ENCODE results near the gene CACNA1E.
"Not testable (repeated sequence)": the region's sequence is repeated elsewhere in the genome, so short reads cannot be mapped to it uniquely, and the experiment has no call there.

The CACNA1E gene

GRCh38 chr1:181514298-181515290, 31.3 kb downstream of the CACNA1E start:
- DNase-seq = peak in 22 of 56 donors; percentile 7 to 77 (median 42)

DNA sequence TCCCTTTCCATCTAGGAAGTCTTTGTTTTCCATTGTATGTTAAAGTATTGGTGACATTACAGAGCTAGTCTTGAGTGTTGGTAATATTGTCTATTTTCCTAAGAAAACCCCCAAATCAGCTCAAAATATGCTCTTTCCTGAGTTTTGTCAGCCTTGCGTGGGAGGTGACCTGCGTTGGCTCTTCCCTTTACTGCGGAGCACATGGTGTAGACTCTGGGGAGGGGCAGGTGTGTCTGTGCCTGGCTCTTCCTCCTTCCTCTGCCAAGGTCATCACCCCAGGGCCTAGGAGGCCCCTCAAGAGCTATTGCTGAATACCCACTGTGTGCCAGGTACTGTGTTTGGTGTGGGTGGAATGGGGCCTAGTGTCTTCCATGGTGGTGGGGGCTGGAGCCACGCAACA, 33.4 kb downstream of the CACNA1E start:
- peak in 1 of 56 donors; percentile 13 for DNase-seq

- no peak for DNase-seq
These were observed 34.0 kb downstream of the CACNA1E start for GRCh38 chr1:181517181-181517875.

DNA sequence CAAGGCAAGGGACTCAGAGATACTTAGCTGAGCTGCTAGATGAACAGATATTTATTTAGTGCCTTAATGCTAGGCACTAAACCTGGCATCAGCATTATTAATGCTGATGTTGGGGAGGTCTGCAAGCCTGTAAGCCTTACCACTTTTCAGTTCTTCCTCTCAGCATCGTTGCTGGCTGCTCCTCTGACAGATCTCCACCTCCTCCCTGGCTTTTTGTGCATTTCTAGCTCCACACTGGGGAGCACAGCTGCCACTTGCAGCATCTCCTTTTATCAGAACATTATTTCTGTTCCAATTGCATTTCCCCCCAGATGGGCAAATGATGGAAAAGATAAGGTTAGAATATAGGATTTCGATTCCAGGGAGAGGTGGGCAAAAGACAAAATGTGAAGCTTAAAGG, 34.8 kb downstream of the CACNA1E start:
- peak in 5 of 56 donors; percentile 15 to 37 (median 29) for DNase-seq

- no peak for DNase-seq
These were observed 39.5 kb downstream of the CACNA1E start for GRCh38 chr1:181522864-181523263.

DNA sequence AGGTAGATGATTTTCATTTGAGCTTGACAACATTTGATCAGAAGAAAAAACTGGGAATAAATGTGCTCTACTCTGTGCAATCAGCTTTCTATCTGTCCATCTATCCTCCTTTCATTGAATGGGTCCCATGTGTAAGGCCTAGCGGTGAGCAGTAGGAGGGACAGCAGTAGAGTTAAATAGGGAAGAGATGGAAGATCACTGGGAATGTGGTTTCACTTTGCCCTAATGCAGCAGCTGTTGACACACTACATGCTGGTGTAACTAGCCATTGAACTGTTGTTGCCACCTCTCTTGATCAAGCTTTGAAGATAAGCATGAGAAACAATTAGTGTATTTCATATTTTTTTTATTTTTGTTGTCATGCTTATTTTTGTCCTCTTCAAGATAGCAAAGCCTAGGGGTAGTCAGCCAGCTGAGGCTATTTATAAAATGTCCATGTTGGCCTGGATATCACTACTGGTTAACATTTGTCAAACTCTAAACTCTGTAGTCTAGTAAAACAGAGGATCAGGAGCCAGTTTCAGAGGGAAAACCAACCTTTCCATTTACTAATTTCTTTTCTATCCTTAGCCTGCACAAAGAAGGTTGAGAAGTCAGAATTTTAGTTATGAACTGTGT, 41.9 kb downstream of the CACNA1E start:
- DNase-seq = no peak

DNA sequence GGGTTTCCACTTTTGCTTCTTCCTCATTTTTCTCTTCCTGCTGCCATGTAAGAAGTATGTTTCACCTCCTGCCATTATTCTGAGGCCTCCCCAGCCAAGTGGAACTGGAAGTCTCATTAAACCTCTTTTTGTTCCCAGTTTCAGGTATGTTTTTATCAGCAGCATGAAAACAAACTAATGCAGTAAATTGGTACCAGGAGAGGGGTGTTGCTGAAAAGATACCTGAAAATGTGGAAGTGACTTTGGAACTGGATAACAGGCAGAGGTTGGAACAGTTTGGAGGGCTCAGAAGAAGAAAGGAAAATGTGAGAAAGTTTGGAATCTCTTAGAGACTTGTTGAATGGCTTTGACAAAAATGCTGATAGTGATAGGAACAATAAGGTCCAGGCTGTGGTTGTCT, 44.9 kb downstream of the CACNA1E start:
- not testable (repeated sequence) for DNase-seq

DNA sequence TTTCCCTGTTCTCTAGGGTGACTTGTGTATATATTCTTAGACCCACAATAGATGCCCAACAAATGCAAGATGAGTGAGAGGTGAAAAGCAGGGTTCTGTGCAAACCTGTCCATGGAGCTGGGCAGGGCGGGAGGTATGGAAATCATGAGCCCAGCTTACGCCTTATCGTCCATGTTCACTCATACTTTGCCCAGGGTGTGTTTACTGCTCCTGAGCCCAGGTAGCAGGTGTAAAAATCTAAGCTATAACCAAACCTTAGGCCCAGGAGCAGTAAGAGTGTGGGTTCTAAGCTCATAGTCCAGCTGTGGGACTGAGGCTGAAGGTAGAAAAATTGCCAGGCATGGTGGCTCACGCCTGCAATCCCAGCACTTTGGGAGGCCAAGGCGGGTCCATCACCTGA, 48.1 kb downstream of the CACNA1E start:
- DNase-seq = no peak

GRCh38 chr1:181531951-181532600, 48.8 kb downstream of the CACNA1E start:
- no peak for DNase-seq

DNA sequence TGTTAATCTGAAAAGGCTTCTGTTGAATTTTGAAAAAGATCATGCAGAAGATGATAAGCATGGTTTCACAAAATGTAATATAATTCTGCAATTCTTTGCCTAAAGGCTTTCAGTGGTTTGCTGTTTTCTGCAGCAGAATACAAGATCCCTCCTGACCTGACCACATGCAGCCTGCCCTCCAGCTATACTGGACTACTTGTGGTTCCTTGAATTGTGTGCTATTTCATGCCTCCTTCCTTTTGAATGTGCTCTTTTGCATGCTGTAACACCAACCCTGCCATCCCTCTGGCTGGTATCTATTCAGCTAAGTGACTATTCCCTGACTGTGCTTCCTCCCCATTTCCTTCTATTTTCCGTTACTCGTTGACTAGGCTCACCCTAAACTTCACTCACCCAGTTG, 55.5 kb downstream of the CACNA1E start:
- DNase-seq = no peak

DNA sequence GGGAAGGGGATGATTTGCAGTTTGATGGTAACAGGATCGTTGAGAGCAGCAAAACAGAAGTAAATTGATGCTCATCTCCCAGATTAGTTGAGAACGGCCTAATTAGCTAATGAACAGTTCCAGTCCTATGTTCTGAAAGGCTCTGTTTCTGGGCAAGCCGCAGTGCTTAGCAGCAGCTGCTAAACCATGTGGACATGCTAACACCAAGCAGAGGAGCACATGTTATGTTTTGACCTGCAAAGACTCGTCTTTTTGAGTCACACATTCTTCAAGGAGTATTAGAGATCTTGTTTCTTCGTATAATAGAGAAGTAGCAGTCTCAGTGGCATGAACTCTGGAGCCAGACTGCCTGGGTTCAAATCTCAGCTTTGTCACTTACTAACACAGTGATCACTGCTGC, 58.1 kb downstream of the CACNA1E start:
- no peak for DNase-seq

GRCh38 chr1:181541947-181542346, 58.6 kb downstream of the CACNA1E start:
- no peak for DNase-seq

DNA sequence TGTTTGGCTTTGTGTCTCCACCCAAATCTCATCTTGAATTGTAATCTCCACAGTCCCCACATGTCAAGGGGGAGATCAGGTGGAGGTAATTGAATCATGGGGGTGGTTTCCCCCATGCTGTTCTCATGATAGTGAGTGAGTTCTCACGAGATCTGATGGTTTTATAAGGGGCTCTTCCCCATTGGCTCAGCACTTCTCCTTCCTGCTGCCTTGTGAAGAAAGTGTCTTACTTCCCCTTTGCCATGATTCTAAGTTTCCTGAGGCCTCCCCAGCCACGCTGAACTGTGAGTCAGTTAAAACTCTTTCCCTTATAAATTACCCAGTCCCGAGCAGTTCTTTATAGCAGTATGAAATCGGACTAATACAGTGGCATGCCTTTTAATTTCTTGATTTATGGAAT, 59.1 kb downstream of the CACNA1E start:
- DNase-seq = not testable (repeated sequence)

DNA sequence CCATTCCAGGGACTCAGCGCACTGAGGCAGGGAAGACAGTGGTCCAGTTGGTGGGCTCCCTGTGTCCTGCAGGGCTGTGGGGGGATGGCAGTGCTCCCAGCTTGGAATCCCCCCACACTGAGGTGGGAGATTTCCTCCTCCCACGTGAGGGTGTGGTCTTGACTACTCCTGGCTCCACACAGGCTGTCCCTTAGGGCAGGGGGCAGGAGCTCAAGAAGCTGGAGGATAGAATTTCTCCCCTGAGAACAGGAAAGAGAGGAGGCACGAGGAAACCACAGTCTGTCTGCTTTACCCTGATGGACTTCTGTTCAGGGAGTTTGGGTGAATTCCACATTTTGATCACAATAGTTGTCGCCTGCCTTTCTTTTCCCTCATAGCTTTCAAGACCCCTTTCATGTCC, 62.1 kb downstream of the CACNA1E start:
- no peak for DNase-seq

DNA sequence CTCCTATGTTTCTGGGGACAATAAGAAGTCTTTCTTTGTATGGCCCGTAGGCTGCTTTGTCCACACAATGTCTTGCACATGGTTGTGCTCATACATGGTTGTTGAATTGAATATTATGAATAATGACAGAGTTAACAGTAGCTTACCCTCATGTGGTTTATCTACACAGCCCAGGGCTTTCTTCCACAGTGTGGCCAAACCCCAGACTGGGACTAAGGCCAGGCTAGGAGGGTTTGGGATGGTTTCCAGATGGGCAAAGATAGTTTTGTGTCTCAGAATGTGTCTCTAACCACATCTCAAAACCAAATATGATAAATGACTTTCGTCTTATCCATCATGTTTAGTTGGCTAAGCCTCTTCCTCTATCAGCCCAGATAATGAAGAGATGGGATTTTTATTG, 65.2 kb downstream of the CACNA1E start:
- no peak for DNase-seq

DNA sequence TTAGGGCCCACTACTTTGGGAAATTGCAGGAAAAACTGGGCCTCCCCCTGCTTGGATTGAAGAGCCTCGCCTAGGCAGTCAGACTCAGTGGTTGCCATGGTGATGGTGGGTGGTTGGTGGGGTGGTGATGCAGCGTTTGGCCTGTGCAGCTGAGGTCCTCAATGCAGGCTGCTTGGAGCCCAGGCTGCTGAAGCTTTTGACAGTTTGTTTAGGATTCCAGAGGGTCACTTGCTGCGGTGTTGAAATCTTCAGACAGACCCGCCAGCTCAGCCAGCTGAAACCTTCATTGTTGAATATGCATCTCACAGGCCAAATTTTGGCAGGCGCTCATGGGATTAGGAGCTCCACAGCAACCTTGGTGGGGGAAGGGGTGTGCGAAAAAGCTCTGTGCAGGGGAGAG, 67.9 kb downstream of the CACNA1E start:
- peak in 54 of 56 donors; percentile 15 to 92 (median 67) for DNase-seq

DNA sequence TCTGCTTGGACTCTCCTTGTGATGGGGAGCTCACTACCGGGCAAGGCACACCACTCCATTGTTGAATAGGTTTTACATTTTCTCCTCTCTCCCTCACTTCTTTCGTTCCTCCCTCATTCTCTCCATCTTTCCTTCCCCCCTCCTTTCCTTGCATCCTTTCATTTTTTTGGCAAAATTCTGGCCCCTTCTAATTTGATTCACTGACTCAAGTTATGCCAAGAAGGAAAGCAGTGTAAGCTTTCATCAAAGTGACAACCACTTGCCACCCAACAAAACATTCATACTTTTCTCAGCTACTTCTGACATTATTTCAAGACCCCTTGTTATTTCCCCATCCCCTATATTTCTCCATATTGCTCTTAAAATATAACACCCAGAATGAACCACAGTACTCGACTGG, 68.4 kb downstream of the CACNA1E start:
- DNase-seq = no peak

DNA sequence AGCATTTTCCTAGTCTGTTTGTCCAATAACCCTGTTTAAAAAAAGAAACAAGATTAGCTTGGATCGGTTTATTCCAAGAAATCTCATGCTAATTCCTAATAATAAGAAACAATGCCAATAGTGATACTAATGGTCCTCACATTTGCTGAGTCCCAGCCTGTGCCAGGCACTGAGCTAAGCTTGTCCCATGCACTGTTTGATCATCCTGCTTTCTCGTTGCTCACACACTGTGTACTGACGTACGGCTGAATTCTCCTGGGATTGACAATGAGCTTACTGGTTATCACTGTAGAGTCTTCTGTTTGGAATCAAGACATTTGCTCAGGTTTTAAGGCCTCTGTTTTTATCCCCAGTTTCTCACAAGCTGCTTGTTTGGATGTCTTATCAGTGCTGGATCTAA, 71.1 kb downstream of the CACNA1E start:
- peak in 18 of 56 donors; percentile 8 to 68 (median 24) for DNase-seq

DNA sequence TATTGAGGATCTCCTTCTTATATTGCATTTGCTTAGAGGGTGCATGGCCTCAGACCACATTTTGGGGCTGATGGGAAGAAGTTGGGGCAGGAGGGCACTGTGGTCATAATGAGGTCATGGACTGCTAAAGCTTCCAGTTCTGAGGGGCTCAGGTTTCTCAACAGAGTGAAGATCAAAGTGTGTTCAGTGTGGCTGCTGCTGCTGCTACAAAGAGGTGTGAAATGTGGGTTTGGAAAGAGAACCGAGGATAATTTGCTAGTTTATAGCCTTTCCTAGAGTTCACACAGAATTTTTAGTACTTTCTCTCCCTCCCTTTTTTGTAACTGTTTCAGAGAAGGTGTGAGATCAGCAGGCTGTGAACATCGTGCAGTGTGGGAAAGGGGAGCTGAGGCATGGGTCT, 73.3 kb downstream of the CACNA1E start:
- no peak for DNase-seq

GRCh38 chr1:181557313-181557712, 74.0 kb downstream of the CACNA1E start:
- peak in 1 of 56 donors; percentile 19 for DNase-seq

DNA sequence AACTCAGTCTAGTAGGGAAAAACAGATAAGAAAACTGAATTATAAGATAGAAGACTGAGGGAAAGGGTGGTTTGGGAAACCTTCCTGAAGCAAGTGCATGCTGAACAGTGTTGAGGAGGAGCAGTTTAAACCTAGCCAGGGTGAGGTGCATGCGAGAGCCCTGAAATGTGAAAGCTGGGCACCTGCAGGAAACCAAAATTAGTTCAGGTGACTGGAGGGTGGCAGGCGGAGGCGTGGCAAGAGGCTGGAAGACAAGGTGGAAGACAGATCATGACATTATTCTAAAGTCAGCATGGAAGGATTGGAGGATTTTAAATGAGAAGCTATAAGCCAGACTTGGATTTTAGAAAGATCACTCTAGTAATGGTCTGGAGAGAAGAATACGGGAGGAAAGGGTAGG, 75.1 kb downstream of the CACNA1E start:
- no peak for DNase-seq

Data from nucleus accumbens (tissue), 56 donors.